Measurements from ENCODE around the gene LSAMP.

The LSAMP gene

DNA sequence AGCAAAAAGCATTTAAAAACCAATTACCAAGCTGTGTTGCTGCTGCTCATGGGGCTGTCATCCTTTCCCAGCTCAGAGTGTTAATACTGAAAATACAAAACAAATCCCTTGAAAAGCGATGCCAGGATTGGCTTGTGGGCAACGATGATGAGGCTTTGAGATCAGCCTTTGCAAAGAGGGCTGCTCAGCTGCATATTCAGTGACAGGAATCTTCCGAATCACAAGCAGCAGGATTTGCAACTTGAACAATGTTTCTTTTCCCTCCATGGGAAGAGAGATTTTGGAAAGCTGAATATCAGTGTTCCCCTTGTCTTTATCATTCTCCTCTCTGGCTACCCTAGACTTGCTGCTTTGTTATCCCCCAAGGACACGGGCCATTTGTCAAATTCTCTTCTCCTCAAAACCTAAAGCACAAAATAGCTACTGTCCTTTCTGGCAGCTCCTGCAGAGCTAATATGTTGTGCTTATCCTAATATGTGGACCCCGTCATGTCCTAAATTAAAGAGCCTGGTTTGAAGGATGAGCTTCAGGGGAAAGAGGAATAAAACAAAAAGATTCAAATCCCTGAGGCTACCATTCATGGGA is 446.2 kb downstream of the LSAMP start:
- no peak for DNase-seq

GRCh38 chr3:115996420-115997108 is 448.7 kb downstream of the LSAMP start:
- no peak for DNase-seq

GRCh38 chr3:115990669-115991068 is 454.6 kb downstream of the LSAMP start:
- no peak for DNase-seq

DNA sequence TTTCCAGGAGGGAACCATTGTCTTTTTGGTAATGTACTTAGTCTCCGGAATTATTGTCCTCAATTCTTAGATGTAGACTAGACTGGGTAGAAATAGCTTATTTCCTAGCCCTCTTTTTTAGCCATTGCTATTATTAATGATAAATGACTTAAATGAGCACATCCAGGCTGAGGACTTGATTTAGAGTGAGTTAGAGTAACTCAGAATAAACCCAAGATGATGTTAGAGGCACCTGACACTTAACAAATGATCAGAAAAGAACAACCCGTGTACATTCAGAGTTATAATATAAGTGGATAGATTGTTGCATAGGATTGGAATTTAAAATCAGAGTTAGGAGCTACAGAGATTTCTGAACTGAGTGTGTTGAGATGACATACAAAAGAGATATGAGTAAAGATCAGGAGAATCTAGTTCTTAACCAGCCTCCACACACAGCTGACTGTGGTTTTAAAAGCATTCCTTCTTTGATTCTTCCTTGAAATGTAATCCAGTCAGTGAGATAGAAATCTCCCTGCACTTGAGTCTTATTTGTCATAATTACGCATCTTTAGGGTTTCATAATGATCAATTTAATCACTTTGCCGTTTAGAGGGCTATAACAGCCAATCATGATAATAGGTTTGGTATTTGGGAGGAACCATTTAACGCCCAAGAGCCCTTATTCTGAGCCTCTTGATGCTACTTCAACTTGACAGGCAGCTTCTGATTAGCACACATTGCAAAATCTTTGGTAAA is 455.4 kb downstream of the LSAMP start:
- no peak for DNase-seq

DNA sequence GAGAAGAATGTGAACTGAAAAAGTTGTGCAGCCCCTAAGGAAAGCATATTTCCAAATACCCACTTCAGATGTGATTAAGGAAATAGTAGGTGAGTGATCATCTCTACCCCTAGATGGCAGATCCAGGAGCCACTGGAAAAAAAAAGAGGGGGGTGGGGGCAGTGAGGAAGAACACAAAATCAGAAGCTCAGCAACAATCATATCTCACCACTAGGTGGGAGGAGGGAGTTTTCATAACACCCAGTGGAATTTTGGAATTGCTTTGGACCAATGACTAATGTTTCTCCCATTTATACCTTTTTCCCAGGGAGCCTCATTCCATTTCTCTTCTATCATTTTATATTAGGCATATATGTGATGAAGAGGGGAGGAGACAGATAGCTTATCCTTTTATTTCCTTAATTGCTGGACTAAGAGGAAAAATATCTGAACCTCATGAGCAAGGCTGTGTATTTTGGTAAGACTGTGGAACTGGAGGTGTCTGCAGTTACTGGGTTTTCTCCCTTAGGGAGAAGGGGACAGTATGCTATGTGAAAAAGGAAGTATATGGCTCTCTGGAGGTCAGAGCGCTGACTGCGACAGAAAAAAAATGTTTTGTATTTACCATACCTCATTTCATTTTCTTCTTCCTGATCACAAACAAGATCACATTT is 458.6 kb downstream of the LSAMP start:
- DNase-seq = no peak

GRCh38 chr3:115982629-115983028 is 462.7 kb downstream of the LSAMP start:
- DNase-seq = no peak

GRCh38 chr3:115982108-115982507 is 463.2 kb downstream of the LSAMP start:
- no peak for DNase-seq

- no peak for DNase-seq
Observed at GRCh38 chr3:115980709-115981108, 464.6 kb downstream of the LSAMP start.

- no peak for DNase-seq
Observed at GRCh38 chr3:115977866-115978265, 467.4 kb downstream of the LSAMP start.

- no peak for DNase-seq
Observed at GRCh38 chr3:115975796-115976195, 469.5 kb downstream of the LSAMP start.

- DNase-seq = no peak
Observed at GRCh38 chr3:115975353-115975752, 469.9 kb downstream of the LSAMP start.

DNA sequence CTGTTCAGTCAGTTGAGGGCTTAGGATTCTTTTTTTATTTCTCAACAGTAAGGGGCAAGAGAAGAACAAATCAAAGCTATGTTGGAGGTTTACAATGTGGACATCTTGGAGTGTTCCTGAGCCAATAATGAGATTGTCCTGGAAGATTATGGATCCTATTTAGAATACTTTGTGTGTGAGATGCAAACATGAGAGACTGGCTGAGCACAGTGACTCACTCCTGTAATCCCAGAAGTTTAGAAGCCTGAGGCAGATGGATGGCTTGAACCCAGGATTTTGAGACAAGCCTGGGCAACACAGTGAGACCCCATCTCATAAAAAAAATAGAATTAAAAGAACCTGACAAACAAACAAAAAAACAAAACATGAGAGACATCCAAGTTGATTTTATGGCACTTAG is 470.3 kb downstream of the LSAMP start:
- DNase-seq = no peak

- DNase-seq = no peak
Observed at GRCh38 chr3:115968871-115969270, 476.4 kb downstream of the LSAMP start.

DNA sequence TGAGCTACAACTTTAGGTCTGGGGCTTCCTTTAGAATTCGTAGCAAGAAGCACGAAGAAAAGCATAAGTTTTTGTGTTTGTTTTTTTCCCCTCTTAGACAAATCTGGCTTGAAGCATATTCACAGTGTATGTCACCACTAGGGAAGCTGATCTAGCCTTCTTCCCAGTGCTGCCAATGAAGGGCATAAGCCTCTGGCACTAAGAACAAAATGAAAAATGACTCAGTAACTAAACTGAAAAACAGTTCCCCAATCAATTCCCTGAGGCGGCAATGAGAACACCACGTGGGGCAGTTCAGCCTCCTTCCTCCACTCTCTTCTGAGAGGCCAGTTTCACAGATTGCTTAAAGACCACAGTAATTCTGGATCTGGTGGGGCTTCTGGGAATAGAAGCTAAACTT is 483.9 kb downstream of the LSAMP start:
- no peak for DNase-seq

DNA sequence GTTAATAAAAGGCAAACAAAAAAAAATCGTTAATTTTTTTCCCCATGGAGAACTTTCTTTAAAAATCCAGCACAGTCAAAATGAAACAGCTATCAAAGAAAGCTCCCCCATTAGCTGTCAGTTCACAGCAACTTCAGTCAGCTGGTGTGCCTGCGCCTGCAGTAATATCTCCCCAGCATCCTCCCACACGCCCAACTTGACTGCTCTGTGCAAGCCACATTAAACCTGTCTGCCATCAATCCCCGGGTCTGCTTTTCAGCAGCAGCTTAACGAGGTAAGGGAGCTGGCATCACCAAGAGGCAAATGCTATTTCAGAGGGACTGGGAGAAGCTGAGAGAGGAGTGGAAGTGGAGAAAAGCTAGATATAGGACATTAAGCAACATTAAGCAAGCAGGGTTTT is 484.5 kb downstream of the LSAMP start:
- no peak for DNase-seq

GRCh38 chr3:115958526-115958925 is 486.8 kb downstream of the LSAMP start:
- no peak for DNase-seq

- no peak for DNase-seq
Observed at GRCh38 chr3:115947325-115947724, 498.0 kb downstream of the LSAMP start.

- no peak for DNase-seq
Observed at GRCh38 chr3:115943579-115943978, 501.7 kb downstream of the LSAMP start.

GRCh38 chr3:115937054-115937453 is 508.2 kb downstream of the LSAMP start:
- no peak for DNase-seq

DNA sequence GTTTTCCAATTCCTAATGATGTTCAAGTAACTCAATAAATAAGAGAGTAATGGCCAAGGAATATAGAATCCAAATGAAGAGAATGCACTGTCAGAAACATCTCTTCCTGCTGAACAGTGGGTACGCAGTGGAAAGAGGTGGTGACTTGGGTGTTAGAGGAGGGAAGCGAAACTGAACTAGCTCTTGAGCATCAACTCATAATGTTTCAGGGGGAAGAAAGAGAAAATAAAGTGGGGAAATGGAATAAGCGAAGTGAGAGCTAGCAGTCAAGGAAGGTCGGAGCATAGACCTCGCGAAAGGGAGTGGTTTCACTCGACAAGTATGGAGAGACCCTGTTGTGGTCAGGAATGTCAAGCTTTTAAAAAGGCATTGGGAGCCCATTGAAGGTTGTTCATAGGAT is 512.5 kb downstream of the LSAMP start:
- DNase-seq = no peak

DNA sequence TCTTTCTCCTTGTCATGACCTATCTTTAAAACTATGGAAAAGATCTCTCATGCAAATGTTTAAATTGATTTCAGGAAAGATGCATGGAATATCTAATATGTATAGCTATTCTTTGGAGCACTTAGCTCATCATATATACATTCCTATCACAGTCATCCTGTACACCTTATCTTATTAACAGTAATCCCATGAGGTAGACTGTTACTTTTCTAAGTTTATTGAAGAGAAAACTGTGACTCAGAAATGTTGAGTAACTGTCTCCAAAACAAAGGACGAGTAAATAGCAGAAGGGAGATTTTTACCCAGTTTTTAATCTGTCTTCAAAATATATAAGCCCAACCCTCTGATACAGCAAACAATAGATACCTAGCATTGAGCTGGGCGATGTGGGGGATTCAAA is 513.7 kb downstream of the LSAMP start:
- no peak for DNase-seq

- no peak for DNase-seq
Observed at GRCh38 chr3:115930922-115931321, 514.4 kb downstream of the LSAMP start.

GRCh38 chr3:115930168-115930567 is 515.1 kb downstream of the LSAMP start:
- DNase-seq = no peak

DNA sequence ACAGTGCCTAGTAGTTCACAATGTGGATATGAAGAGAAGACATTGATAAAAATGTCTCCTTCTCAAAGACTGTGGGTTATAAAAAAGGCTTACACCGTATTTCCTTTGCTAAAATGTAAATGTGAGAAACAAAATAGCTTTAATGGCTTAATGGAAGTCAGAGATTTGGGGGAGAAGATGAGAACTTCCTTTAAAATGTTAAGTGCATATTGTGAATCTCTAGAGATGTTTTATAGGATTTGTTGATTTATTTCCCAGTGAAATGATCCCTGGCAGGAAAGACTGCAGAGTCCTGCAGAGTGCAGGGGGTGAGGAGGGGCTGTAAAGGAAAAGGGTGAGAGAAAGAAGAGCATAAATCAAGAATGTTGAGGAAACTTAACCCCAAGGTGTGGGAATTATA is 516.9 kb downstream of the LSAMP start:
- DNase-seq = no peak

All from GF-D8 (cell line).